ENCODE measurements around the gene RNF126.

GRCh38 chr19:676007-676338, 13.0 kb upstream of the RNF126 start:
- TF ChIP-seq CTCF (IDR thresholded peaks at IDR 0.05; ENCODE audit: poor library complexity) (no peak), EZH2phosphoT487 (IDR thresholded peaks at IDR 0.05; ENCODE audit: low read depth, severe bottlenecking, unreplicated experiment) (no peak)

Measured in hepatocyte (in vitro differentiated cells).